ENCODE results near the gene TCF7L1. TPM values are rescaled to one million over a fixed set of nuclear protein-coding genes. Genes with fewer than 3 reads are reported as not detected.

Gene TCF7L1
- 1 to 10 TPM; 3.1 to 4.0 TPM for total RNA-seq

- H3K27ac ChIP-seq = peak within 1 kb of the TSS; percentile 84 to 87
- DNase-seq (ENCODE audit: low spot score) = peak; percentile 90
- H3K4me3 ChIP-seq = peak within 1 kb of the TSS; percentile 80 to 88
- TF ChIP-seq, protein P1, sequence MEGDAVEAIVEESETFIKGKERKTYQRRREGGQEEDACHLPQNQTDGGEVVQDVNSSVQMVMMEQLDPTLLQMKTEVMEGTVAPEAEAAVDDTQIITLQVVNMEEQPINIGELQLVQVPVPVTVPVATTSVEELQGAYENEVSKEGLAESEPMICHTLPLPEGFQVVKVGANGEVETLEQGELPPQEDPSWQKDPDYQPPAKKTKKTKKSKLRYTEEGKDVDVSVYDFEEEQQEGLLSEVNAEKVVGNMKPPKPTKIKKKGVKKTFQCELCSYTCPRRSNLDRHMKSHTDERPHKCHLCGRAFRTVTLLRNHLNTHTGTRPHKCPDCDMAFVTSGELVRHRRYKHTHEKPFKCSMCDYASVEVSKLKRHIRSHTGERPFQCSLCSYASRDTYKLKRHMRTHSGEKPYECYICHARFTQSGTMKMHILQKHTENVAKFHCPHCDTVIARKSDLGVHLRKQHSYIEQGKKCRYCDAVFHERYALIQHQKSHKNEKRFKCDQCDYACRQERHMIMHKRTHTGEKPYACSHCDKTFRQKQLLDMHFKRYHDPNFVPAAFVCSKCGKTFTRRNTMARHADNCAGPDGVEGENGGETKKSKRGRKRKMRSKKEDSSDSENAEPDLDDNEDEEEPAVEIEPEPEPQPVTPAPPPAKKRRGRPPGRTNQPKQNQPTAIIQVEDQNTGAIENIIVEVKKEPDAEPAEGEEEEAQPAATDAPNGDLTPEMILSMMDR (IDR thresholded peaks at IDR 0.05) = peak; percentile 92 to 97
- no peaks in the 10 kb centered on the region for H3K9me3 ChIP-seq
- H3K27me3 ChIP-seq = no peaks in the 10 kb centered on the region
- peaks cover 0 to 48% of the 10 kb centered on the region in 2 donors for H3K4me1 ChIP-seq
- no peaks in the 10 kb centered on the region for H3K36me3 ChIP-seq
These were observed at the start of gene TCF7L1 for GRCh38 chr2:85132834-85133637. Gene TCF7L1 (plus strand): TSS chr2:85133392. CDS start chr2:85133685, 293 bp downstream.

DNA sequence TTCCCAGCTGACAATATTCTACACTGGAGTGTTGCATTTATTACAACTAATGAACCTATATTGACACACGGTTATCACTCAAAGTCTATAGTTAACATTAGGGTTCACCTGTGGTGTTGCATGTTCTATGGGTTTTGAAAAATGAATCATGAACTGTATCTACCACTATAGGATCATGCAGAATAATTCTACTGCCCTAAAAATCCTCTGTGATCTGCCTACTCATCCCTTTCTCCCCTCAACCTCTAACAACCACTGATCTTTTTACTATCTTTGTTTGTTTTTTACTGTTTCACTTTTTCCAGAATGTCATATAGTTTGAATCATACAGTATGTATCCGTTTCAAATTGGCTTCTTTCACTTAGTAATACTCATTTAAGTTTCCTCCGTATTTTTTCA lies 47.6 kb upstream of the TCF7L1 start:
- DNase-seq (ENCODE audit: low spot score) = no peak
- Histone ChIP-seq H3K27me3 (no peaks in the 10 kb centered on the region), H3K4me1 (no peaks in the 10 kb centered on the region), H3K9me3 (peaks cover 0 to 17% of the 10 kb centered on the region in 2 donors), H3K36me3 (no peaks in the 10 kb centered on the region), H3K4me3 (no peak overlapping the region), H3K27ac (no peak overlapping the region)
- TF ChIP-seq, protein P1 (IDR thresholded peaks at IDR 0.05) = no peak

DNA sequence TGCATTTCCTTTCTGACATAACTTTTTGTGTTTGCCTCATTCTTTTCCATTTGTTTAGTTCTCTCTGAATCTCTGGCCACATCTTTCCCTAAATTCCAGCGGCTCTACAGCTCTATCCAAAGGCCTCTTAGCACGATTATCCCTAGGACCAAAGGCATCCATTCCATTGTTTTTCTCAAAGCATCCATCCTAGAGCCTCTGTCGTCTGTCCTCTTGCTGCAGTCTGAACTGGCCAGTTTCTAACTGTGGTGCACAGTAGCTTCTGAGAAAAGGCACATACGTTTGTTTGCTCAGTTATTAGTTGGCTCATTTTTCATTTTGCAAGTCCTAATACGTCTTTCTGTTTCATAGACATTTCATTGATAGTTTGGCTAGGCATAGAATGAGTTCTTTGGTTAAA lies 45.7 kb upstream of the TCF7L1 start:
- TF ChIP-seq, protein P1 (IDR thresholded peaks at IDR 0.05) = no peak
- Histone ChIP-seq H3K27ac (no peak overlapping the region), H3K27me3 (no peaks in the 10 kb centered on the region), H3K9me3 (peaks cover 0 to 3% of the 10 kb centered on the region in 2 donors), H3K4me1 (no peaks in the 10 kb centered on the region), H3K4me3 (no peak overlapping the region), H3K36me3 (no peaks in the 10 kb centered on the region)
- no peak for DNase-seq (ENCODE audit: low spot score)

DNA sequence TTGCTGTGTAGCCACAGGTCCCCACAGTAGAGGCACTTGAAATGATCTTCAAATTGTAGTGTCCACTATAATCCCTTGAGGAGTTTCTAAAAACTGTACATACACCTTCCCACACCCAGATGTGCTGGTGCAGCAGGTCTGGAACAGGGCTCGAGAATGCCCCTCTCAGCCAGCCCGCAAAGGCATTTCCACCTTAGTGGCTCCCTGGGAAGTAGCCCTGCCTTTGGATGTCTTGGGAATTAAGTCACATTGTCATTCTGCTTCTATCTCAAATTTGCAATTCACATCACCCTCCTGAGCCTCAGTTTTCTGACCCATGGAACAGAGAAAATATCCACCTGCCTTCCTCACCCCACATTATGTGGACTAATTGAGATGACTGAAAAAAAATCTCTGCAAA lies 44.3 kb upstream of the TCF7L1 start:
- no peaks in the 10 kb centered on the region for H3K36me3 ChIP-seq
- H3K27ac ChIP-seq = no peak overlapping the region
- no peak for DNase-seq (ENCODE audit: low spot score)
- TF ChIP-seq, protein P1 (IDR thresholded peaks at IDR 0.05) = no peak
- H3K4me3 ChIP-seq = no peak overlapping the region
- H3K27me3 ChIP-seq = no peaks in the 10 kb centered on the region
- no peaks in the 10 kb centered on the region for H3K9me3 ChIP-seq
- no peaks in the 10 kb centered on the region for H3K4me1 ChIP-seq

- TF ChIP-seq, protein P1 (IDR thresholded peaks at IDR 0.05) = no peak
- Histone ChIP-seq H3K27ac (no peak overlapping the region), H3K9me3 (no peaks in the 10 kb centered on the region), H3K27me3 (no peaks in the 10 kb centered on the region), H3K4me3 (no peak overlapping the region), H3K36me3 (no peaks in the 10 kb centered on the region), H3K4me1 (no peaks in the 10 kb centered on the region)
- no peak for DNase-seq (ENCODE audit: low spot score)
These were observed 43.6 kb upstream of the TCF7L1 start for GRCh38 chr2:85089585-85089984.

Measured in right atrium auricular region (tissue), 2 donors.